Stimulated activated CD8-positive, alpha-beta memory T cell treated with anti-CD3 and anti-CD28 coated beads, Interleukin-4, amount 100 ng/mL, for 24 hours (primary cell): ENCODE measurements around the gene PLOD3.
"Not testable (repeated sequence)": the region's sequence is repeated elsewhere in the genome, so short reads cannot be mapped to it uniquely, and the experiment has no call there.

Experiments
- DNase-seq: peaks from one replicate; pipeline ENCODE4 v3.0.0-alpha.2; 2020; ENCODE audit warnings: low read depth

PLOD3 gene

GRCh38 chr7:101212014-101212413 lies 5.4 kb downstream of the PLOD3 start:
- no peak for DNase-seq

GRCh38 chr7:101211501-101211900 lies 5.9 kb downstream of the PLOD3 start:
- no peak for DNase-seq

- DNase-seq, result no peak
These were observed 7.2 kb downstream of the PLOD3 start for GRCh38 chr7:101210143-101210542.

- DNase-seq, result no peak
These were observed 8.6 kb downstream of the PLOD3 start for GRCh38 chr7:101208794-101209193.

- no peak for DNase-seq
These were observed 9.9 kb downstream of the PLOD3 start for GRCh38 chr7:101207459-101207858.

GRCh38 chr7:101206665-101207042 lies 10.7 kb downstream of the PLOD3 start:
- no peak for DNase-seq

GRCh38 chr7:101205901-101206664 lies 11.3 kb downstream of the PLOD3 start:
- no peak for DNase-seq

- DNase-seq, result not testable (repeated sequence)
These were observed 13.3 kb downstream of the PLOD3 start for GRCh38 chr7:101203740-101204738.

- no peak for DNase-seq
These were observed 14.8 kb downstream of the PLOD3 start for GRCh38 chr7:101202603-101202918.

GRCh38 chr7:101201695-101202602 lies 15.4 kb downstream of the PLOD3 start:
- no peak for DNase-seq

- no peak for DNase-seq
These were observed 16.4 kb downstream of the PLOD3 start, which contains the start of gene MOGAT3 for GRCh38 chr7:101200862-101201599. Gene MOGAT3, minus strand, starts transcription at chr7:101201036. Its CDS starts 182 bp downstream, at chr7:101200854.

GRCh38 chr7:101200504-101200861 lies 16.9 kb downstream of the PLOD3 start:
- DNase-seq, result no peak

- not testable (repeated sequence) for DNase-seq
These were observed 17.9 kb downstream of the PLOD3 start for GRCh38 chr7:101199522-101199921.

- no peak for DNase-seq
These were observed 18.9 kb downstream of the PLOD3 start for GRCh38 chr7:101198476-101198875.

- DNase-seq, result no peak
These were observed 19.4 kb downstream of the PLOD3 start for GRCh38 chr7:101197991-101198390.

GRCh38 chr7:101195884-101196283 lies 21.5 kb downstream of the PLOD3 start:
- DNase-seq, result no peak

GRCh38 chr7:101189109-101189508 lies 28.3 kb downstream of the PLOD3 start:
- no peak for DNase-seq

- no peak for DNase-seq
These were observed 30.4 kb downstream of the PLOD3 start for GRCh38 chr7:101186844-101187428.

- DNase-seq, result no peak
These were observed 31.2 kb downstream of the PLOD3 start for GRCh38 chr7:101186194-101186593.

- no peak for DNase-seq
These were observed 32.0 kb downstream of the PLOD3 start for GRCh38 chr7:101185258-101185839.
